PC-9 (cell line): Measurements from ENCODE around the gene PPP1R1A. TPM values are rescaled to one million over a fixed set of nuclear protein-coding genes. Genes with fewer than 3 reads are reported as not detected.

ENCODE experiments used
- BruUV-seq: library from RNA; stranded (reverse); fragments of 400-500 nt; replicated peaks from 2 replicates; lab custom pipeline; 2021; lab: Mats Ljungman, UMichigan
- CTCF ChIA-PET: fragments of 300-600 bp; sonication (Branson Sonifier 250); formaldehyde crosslinking; loops from one replicate; lab custom pipeline; 2022; ENCODE audit warnings: antibody characterized with exemption; lab: Charles Lee
- POLR2A ChIA-PET: fragments of 300-600 bp; sonication (Branson Sonifier 250); formaldehyde crosslinking; loops from one replicate; lab custom pipeline; 2022; ENCODE audit warnings: antibody characterized with exemption; ENCODE audit not compliant: unreplicated experiment; lab: Charles Lee
- DNase-seq, 2 experiments: peaks; one replicate each; pipeline versions ENCODE4 v3.0.0 to v3.0.0-alpha.2; 2015 to 2022; ENCODE audit warnings: mixed read lengths in 1 of 2
- H2AFZ ChIP-seq: fragments of 200-600 bp; sonication (generic); 2 replicates; pipeline ENCODE4 v1.8.1; 2017; ENCODE audit warnings: antibody characterized with exemption
- H3F3A ChIP-seq: fragments of 200-600 bp; sonication (generic); 2 replicates; pipeline ENCODE4 v1.8.1; 2017; ENCODE audit warnings: antibody characterized with exemption, mild to moderate bottlenecking, low read depth; ENCODE audit not compliant: insufficient read depth
- H3K27ac ChIP-seq: fragments of 200-600 bp; sonication (generic); 2 replicates; pipeline ENCODE4 v1.6.1; 2016; ENCODE audit warnings: mixed run types
- H3K27me3 ChIP-seq: fragments of 200-600 bp; sonication (generic); 2 replicates; pipeline ENCODE4 v1.6.1; 2016; ENCODE audit warnings: low read depth, mixed run types; ENCODE audit not compliant: insufficient read depth
- H3K36me3 ChIP-seq: fragments of 200-600 bp; sonication (generic); 2 replicates; pipeline ENCODE4 v1.6.1; 2016; ENCODE audit warnings: low read depth, mixed run types
- H3K4me1 ChIP-seq: fragments of 200-600 bp; sonication (generic); replicated peaks from 2 replicates; pipeline ENCODE4 v1.6.1; 2016; ENCODE audit warnings: mixed run types; ENCODE audit not compliant: insufficient read depth
- H3K4me2 ChIP-seq: fragments of 200-600 bp; sonication (generic); 2 replicates; pipeline ENCODE4 v1.6.1; 2017; ENCODE audit warnings: mixed run types
- H3K4me3 ChIP-seq: fragments of 200-600 bp; sonication (generic); 2 replicates; pipeline ENCODE4 v1.6.1; 2016; ENCODE audit warnings: mixed run types
- H3K79me2 ChIP-seq: fragments of 200-600 bp; sonication (generic); 2 replicates; pipeline ENCODE4 v1.6.1; 2017; ENCODE audit warnings: low read depth, mixed run types
- H3K9me2 ChIP-seq: fragments of 200-600 bp; sonication (generic); 2 replicates; pipeline ENCODE4 v1.8.1; 2017; ENCODE audit warnings: mild to moderate bottlenecking; ENCODE audit not compliant: insufficient read depth
- H3K9me3 ChIP-seq: fragments of 200-600 bp; sonication (generic); 2 replicates; pipeline ENCODE4 v1.8.1; 2016; ENCODE audit warnings: low read depth; ENCODE audit not compliant: insufficient read depth
- H4K20me1 ChIP-seq: fragments of 200-600 bp; sonication (generic); 2 replicates; pipeline ENCODE4 v1.8.1; 2017; ENCODE audit not compliant: insufficient read depth
- EZH2 ChIP-seq: fragments of 200-600 bp; sonication (generic); IDR thresholded peaks from 2 replicates; pipeline ENCODE4 v1.8.0; 2017; ENCODE audit warnings: antibody characterized with exemption, low read depth
- intact Hi-C: fragments of 100-400 bp; cut with micrococcal nuclease; formaldehyde crosslinking; loops from one replicate; pipeline ENCODE4 v1.10.0; 2022; ENCODE audit not compliant: unreplicated experiment
- total RNA-seq: library from RNA; stranded (reverse); gene quantifications from 2 replicates; pipeline ENCODE4 v1.2.3, GENCODE V29; 2021
- TF ChIP-seq, protein P1 (sequence below): fragments of 200-600 bp; sonication (generic); conservative IDR thresholded peaks from 2 replicates; pipeline ENCODE4 v1.6.1; 2017; ENCODE audit warnings: mixed run types, antibody characterized with exemption, mild to moderate bottlenecking, moderate library complexity

Gene PPP1R1A
- total RNA-seq, 1 experiment from 2014 or later: not detected

- Histone ChIP-seq H3K4me3 (no peak overlapping the region), H3F3A (no peaks in the 10 kb centered on the region), H3K27me3 (peaks cover 99% of the 10 kb centered on the region), H3K27ac (no peak overlapping the region), H3K36me3 (no peaks in the 10 kb centered on the region), H3K9me2 (no peaks in the 10 kb centered on the region), H3K79me2 (no peaks in the 10 kb centered on the region), H2AFZ (no peak overlapping the region), H4K20me1 (no peaks in the 10 kb centered on the region), H3K4me1 (no peaks in the 10 kb centered on the region), H3K9me3 (no peaks in the 10 kb centered on the region), H3K4me2 (no peak overlapping the region)
- ChIA-PET POLR2A (no interaction called here), CTCF (no interaction called here)
- DNase-seq: no peak
- BruUV-seq: no TSS peak
- TF ChIP-seq, protein P1, sequence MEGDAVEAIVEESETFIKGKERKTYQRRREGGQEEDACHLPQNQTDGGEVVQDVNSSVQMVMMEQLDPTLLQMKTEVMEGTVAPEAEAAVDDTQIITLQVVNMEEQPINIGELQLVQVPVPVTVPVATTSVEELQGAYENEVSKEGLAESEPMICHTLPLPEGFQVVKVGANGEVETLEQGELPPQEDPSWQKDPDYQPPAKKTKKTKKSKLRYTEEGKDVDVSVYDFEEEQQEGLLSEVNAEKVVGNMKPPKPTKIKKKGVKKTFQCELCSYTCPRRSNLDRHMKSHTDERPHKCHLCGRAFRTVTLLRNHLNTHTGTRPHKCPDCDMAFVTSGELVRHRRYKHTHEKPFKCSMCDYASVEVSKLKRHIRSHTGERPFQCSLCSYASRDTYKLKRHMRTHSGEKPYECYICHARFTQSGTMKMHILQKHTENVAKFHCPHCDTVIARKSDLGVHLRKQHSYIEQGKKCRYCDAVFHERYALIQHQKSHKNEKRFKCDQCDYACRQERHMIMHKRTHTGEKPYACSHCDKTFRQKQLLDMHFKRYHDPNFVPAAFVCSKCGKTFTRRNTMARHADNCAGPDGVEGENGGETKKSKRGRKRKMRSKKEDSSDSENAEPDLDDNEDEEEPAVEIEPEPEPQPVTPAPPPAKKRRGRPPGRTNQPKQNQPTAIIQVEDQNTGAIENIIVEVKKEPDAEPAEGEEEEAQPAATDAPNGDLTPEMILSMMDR: no peak
- no peak for TF ChIP-seq EZH2
- intact Hi-C loops: no loop called here
Measured at GRCh38 chr12:54543526-54543925, 44.9 kb downstream of the PPP1R1A start.

DNA sequence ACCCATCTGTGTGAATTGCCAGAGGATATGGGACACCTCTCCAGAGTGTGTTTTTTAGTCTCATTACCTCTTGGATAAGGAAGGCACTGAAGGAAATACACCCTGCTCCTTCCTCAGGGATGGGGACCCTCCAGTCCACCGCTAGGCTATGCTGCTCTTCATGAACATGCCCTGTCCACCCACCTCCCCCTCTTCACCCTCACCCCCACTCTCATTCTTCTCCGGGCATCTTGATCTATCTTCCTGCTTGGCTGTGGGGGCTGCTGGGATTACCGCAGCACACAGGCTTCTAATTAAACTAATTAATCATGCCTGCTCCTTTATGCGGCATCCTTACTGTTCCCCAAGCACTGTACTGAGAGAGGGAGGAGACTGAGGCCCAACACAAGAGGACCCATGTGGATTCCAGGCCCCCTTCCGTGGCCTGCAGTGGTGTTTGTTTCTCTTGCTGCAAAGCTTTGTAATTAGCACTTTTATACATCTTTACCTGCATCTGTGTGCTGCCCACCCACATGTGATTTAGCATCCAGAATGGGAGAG, 46.6 kb downstream of the PPP1R1A start:
- Histone ChIP-seq H3K4me2 (no peak overlapping the region), H3K36me3 (no peaks in the 10 kb centered on the region), H3K4me1 (no peaks in the 10 kb centered on the region), H2AFZ (no peak overlapping the region), H3F3A (no peaks in the 10 kb centered on the region), H3K27me3 (peaks cover 98% of the 10 kb centered on the region), H3K79me2 (no peaks in the 10 kb centered on the region), H4K20me1 (no peaks in the 10 kb centered on the region), H3K27ac (no peak overlapping the region), H3K4me3 (no peak overlapping the region), H3K9me3 (no peaks in the 10 kb centered on the region), H3K9me2 (no peaks in the 10 kb centered on the region)
- no peak for TF ChIP-seq EZH2
- TF ChIP-seq, protein P1: no peak
- no TSS peak for BruUV-seq
- ChIA-PET CTCF (no interaction called here), POLR2A (no interaction called here)
- no peak for DNase-seq
- intact Hi-C loops: no loop called here

GRCh38 chr12:54538136-54538700, 50.2 kb downstream of the PPP1R1A start:
- Histone ChIP-seq H3K4me1 (no peaks in the 10 kb centered on the region), H3F3A (no peaks in the 10 kb centered on the region), H3K27ac (no peak overlapping the region), H3K36me3 (no peaks in the 10 kb centered on the region), H3K9me2 (no peaks in the 10 kb centered on the region), H4K20me1 (no peaks in the 10 kb centered on the region), H3K9me3 (no peaks in the 10 kb centered on the region), H3K4me2 (no peak overlapping the region), H3K27me3 (peaks cover 93% of the 10 kb centered on the region), H3K79me2 (no peaks in the 10 kb centered on the region), H3K4me3 (no peak overlapping the region), H2AFZ (no peak overlapping the region)
- intact Hi-C loops: no loop called here
- BruUV-seq: no TSS peak
- POLR2A ChIA-PET: no interaction called here
- no peak for TF ChIP-seq EZH2
- TF ChIP-seq, protein P1: no peak
- CTCF ChIA-PET: no interaction called here
- DNase-seq: no peak
